GM12864 (cell line): Measurements from ENCODE around the gene USP44.
A peak's percentile ranks its signal among the peaks of the same experiment; 100 is the strongest.

ENCODE experiments used
- DNase-seq: peaks from one replicate; pipeline ENCODE4 v3.0.0-alpha.2; 2011; ENCODE audit warnings: low read depth
- H3K4me3 ChIP-seq: 2 replicates; pipeline ENCODE4 v1.5.1; 2011; ENCODE audit warnings: mild to moderate bottlenecking, low read depth, low read length, control low read depth
- TF ChIP-seq, protein P1 (sequence below): IDR thresholded peaks from 2 replicates; pipeline ENCODE4 v1.5.1; 2011; ENCODE audit warnings: low read depth, mild to moderate bottlenecking, moderate library complexity, low read length, control low read depth, inconsistent platforms; ENCODE audit errors: missing control alignments

USP44 gene

DNA sequence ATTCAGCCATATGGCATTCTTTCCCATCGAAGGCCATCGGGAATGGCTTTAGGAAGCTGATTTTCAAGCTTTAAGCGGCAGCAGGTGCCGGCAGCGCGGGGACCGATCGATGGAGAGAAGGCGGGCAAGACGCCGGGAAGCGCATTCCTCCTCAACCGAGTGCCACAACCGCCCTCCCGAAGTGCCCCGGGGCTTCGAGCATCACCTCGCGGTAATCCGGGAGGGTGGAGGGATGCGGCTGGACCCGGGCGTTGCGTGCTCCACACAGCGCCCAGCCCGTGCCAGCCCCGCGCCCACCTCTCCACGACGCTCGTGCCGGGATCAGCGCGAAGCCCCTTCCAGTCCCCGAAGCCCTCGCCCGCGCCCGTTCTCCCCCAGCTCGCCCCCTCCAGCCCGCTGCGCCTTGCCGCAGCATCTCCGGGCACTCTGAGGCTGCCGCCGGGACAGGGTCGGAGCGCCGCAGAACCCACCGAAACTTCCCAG, 3.2 kb downstream of the USP44 start:
- DNase-seq, result no peak
- TF ChIP-seq, protein P1, sequence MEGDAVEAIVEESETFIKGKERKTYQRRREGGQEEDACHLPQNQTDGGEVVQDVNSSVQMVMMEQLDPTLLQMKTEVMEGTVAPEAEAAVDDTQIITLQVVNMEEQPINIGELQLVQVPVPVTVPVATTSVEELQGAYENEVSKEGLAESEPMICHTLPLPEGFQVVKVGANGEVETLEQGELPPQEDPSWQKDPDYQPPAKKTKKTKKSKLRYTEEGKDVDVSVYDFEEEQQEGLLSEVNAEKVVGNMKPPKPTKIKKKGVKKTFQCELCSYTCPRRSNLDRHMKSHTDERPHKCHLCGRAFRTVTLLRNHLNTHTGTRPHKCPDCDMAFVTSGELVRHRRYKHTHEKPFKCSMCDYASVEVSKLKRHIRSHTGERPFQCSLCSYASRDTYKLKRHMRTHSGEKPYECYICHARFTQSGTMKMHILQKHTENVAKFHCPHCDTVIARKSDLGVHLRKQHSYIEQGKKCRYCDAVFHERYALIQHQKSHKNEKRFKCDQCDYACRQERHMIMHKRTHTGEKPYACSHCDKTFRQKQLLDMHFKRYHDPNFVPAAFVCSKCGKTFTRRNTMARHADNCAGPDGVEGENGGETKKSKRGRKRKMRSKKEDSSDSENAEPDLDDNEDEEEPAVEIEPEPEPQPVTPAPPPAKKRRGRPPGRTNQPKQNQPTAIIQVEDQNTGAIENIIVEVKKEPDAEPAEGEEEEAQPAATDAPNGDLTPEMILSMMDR, result no peak
- H3K4me3 ChIP-seq, result peak overlapping the region; percentile 48

DNA sequence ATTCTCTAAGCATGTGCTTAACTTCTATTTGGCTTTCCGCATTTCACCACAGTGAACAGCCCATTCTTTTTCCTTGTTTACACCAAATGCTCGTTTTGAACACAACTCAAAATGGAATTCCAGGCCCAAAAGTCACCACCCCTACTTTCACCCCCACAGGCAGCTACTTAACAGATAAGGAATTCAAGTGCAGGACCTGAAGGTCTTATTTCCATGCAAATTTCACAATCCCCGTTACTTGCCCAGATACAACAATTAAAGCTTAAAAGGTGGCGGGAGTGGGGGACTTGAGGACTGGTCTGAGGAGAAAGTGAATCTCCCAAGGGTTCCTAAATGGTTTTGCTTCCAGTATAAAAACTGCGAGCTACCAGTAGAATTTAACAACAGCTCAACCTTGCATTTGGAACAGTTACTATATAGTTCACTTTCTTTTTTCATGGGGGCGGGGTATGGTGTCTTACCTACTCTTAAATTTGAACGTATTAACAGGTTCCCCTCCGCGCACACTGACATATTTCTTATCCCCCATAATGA, 3.7 kb downstream of the USP44 start:
- H3K4me3 ChIP-seq, result peak overlapping the region; percentile 18; the same call in 1 of the 2 replicates
- DNase-seq, result no peak
- TF ChIP-seq, protein P1, result no peak

DNA sequence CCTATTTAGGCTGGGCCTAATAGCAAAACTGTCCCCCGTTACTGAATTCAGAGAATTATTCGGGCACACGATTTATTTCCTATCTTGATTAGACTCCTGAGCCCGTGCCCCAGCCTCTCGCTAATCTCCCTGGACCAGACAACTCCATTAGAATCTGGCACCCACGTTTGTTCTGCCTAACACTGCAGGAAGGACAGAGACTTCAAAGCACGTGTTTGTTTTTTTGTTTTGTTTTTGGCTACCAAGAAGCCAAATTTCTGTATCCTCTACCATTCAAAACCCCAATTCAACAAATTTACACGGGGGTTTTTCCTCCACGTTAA, 4.8 kb downstream of the USP44 start:
- H3K4me3 ChIP-seq, result no peak overlapping the region
- TF ChIP-seq, protein P1, result no peak
- no peak for DNase-seq

DNA sequence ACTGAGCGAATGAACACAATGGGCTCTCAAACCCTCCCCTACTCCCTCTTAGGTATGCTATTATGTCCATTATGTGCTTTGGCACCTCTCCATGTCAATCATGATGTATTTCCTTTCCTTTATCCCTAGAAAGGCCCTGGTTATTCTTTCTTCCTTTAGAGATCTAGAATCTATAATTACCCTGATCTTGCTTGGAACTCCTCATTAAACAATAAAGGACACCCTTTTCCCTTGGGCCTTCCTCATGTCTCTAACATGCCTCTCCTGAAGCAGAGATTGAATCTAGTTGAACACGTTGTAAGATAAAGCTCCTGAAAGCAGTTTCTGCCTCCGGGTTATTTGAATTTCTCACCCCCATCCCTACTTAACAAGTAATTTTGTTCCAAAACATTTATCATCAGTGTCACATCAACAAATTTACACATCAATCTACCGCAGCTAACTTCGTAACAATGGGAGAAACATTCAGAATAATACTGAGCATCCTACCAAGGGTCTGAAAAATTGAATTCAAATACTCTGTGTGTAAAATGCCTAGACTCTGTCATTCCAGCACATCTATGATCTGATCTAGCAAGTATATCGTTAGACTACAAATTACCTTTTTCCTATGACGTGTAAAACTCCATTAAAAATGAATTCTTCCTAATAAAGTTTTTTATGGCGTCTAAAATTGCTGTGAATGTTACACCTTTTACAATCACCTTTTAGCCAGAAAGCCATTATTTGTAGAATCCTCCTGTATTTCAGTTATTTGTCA, 5.4 kb downstream of the USP44 start:
- DNase-seq, result no peak
- H3K4me3 ChIP-seq, result no peak overlapping the region
- TF ChIP-seq, protein P1, result no peak

DNA sequence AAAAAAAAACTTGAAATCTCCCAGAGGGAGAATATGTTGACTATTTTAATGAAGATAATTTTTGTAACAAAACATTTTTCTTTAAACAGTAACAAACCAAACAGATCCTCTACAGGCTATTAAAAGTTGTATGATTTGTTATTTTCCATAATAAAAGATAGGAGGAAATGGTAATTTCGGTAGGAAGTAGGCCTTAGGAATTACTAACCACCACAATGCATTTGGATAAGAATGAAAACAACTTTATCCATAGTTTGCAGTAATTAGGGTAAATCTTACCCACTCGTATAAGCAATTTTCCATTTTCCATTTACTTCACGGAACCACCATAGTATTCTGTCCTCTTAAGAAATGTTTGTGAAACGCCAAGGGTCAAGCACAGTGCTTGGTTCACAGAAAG, 6.0 kb downstream of the USP44 start:
- no peak overlapping the region for H3K4me3 ChIP-seq
- TF ChIP-seq, protein P1, result no peak
- DNase-seq, result no peak

DNA sequence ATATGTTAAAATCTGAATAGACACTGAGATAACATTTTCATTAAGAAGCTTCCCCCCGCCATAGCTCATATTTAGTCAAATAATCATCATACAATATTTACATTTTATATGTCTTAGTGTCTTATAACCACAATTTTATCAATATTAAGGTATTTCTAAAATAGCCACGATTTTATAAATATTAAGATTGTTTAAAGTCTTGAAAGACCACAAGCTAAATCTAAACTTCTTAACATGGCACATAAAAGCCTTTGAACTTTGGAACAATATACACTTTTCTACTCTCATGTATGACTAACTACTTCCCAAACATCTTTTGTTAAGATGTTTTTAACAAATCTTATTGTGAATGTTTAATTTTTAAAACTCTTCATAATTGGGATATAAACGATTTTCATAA, 6.5 kb downstream of the USP44 start:
- TF ChIP-seq, protein P1, result no peak
- H3K4me3 ChIP-seq, result no peak overlapping the region
- DNase-seq, result no peak

DNA sequence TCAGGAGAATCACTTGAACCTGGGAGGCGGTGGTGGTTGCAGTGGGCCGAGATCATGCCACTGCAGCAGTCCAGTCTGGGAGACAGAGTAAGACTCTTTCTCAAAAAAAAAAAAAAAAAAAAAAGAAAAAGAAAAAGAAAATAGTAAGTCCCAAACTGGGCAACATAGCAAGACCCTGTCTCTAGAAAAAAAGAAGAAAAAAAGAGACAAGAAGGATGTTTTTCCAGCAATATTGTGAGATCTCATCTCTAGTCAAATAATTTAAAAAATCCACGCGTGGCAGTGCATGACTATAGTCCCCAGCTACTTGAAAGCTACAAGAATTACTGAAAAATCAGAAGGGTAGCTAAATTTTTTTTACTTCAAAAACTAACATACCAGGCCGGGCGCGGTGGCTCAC, 8.0 kb downstream of the USP44 start:
- DNase-seq, result no peak
- no peak overlapping the region for H3K4me3 ChIP-seq
- TF ChIP-seq, protein P1, result no peak
